Natural killer cell (primary cell): Measurements from ENCODE around the gene ATAD2B. TPM values are rescaled to one million over a fixed set of nuclear protein-coding genes. Genes with fewer than 3 reads are reported as not detected.

Experiments used
- ATAC-seq, 3 donors: fragments of 150-1000 bp in 2 of 3; fragments of 200-7000 bp in 1 of 3; cut with Tn5 transposase; 1 replicate in 1 of 3; 2 replicates in 2 of 3; pipeline ENCODE4 v1.10.0; 2021; ENCODE audit warnings: mild to moderate bottlenecking in 2 of 3, moderate library complexity in 2 of 3
- DNase-seq, 2 donors: peaks; one replicate each; pipeline versions ENCODE4 v3.0.0 to v3.0.0-alpha.2; 2013 to 2021; ENCODE audit warnings: mixed read lengths in 1 of 2
- H3K27ac ChIP-seq: one replicate; pipeline ENCODE4 v1.5.1; 2013; ENCODE audit warnings: mild to moderate bottlenecking, low read length
- H3K27me3 ChIP-seq: one replicate; pipeline ENCODE4 v1.6.1; 2013; ENCODE audit warnings: low read length; ENCODE audit not compliant: control insufficient read depth, insufficient read depth
- H3K36me3 ChIP-seq: one replicate; pipeline ENCODE4 v1.6.1; 2013; ENCODE audit warnings: low read length; ENCODE audit not compliant: control insufficient read depth, insufficient read depth
- H3K4me1 ChIP-seq: one replicate; pipeline ENCODE4 v1.6.1; 2013; ENCODE audit warnings: low read length; ENCODE audit not compliant: control insufficient read depth, insufficient read depth
- H3K4me3 ChIP-seq: one replicate; pipeline ENCODE4 v1.5.1; 2013; ENCODE audit warnings: low read length
- H3K9me3 ChIP-seq: one replicate; pipeline ENCODE4 v1.6.1; 2013; ENCODE audit warnings: low read length; ENCODE audit not compliant: control insufficient read depth, insufficient read depth
- H3K27ac Mint-ChIP-seq, 2 donors: one replicate each; pipeline ENCODE4 v1.8.0; 2022; ENCODE audit warnings: mild to moderate bottlenecking in 2 of 2, mixed read lengths in 2 of 2, moderate library complexity in 1 of 2
- H3K27me3 Mint-ChIP-seq, 2 donors: one replicate each; pipeline ENCODE4 v1.8.0; 2022; ENCODE audit warnings: low read depth in 2 of 2, mixed read lengths in 2 of 2
- H3K36me3 Mint-ChIP-seq: one replicate; pipeline ENCODE4 v1.8.0; 2022; ENCODE audit warnings: mixed read lengths
- H3K4me1 Mint-ChIP-seq, 2 donors: one replicate each; pipeline ENCODE4 v1.8.0; 2022; ENCODE audit warnings: mixed read lengths in 2 of 2
- H3K4me3 Mint-ChIP-seq: one replicate; pipeline ENCODE4 v1.8.0; 2022; ENCODE audit warnings: mild to moderate bottlenecking, moderate library complexity, mixed read lengths
- H3K9me3 Mint-ChIP-seq, 2 donors: one replicate each; pipeline ENCODE4 v1.8.0; 2022; ENCODE audit warnings: mixed read lengths in 2 of 2
- CTCF ChIP-seq: fragments of 200-600 bp; IDR thresholded peaks from one replicate; pipeline ENCODE4 v1.8.0; 2022; ENCODE audit warnings: antibody characterized with exemption
- WGBS: methylation state at CpG from one replicate; pipeline ENCODE4 v1.1.7; 2013; ENCODE audit warnings: missing lambda C conversion rate; ENCODE audit not compliant: insufficient coverage; 5-methylcytosine and 5-hydroxymethylcytosine counted together
- intact Hi-C: fragments of 100-400 bp; cut with micrococcal nuclease; formaldehyde crosslinking; loops from one replicate; pipeline ENCODE4 v1.14.2; 2022
- total RNA-seq, 4 donors: library from RNA; stranded (reverse); fragments of 120-200 nt in 1 of 4; gene quantifications; one replicate each; pipeline versions ENCODE4 v1.2.3 to v1.2.4, GENCODE V29; 2013 to 2022

ATAD2B gene
- total RNA-seq, 3 donors from 2014 or later (not counting 1 experiment from before 2014, with no cell fraction given): 71.5 to 85.7 (median 84.0) TPM

GRCh38 chr2:23900133-23900532, 26.8 kb downstream of the ATAD2B start:
- no peak overlapping the region for H3K27ac ChIP-seq
- intact Hi-C loops: no loop called here
- no peak for ATAC-seq
- Mint-ChIP-seq H3K27ac (no peak overlapping the region), H3K4me3 (no peak overlapping the region), H3K4me1 (peaks cover 46 to 56% of the 10 kb centered on the region in 2 donors), H3K27me3 (no peaks in the 10 kb centered on the region), H3K36me3 (no peaks in the 10 kb centered on the region), H3K9me3 (no peaks in the 10 kb centered on the region)
- WGBS: 98% methylated on average over 7 of the region's 8 CpGs
- no peaks in the 10 kb centered on the region for H3K9me3 ChIP-seq
- no peaks in the 10 kb centered on the region for H3K27me3 ChIP-seq
- H3K4me3 ChIP-seq: no peak overlapping the region
- no peak for DNase-seq
- no peak for TF ChIP-seq CTCF
- peaks cover 4% of the 10 kb centered on the region for H3K4me1 ChIP-seq
- no peaks in the 10 kb centered on the region for H3K36me3 ChIP-seq

- Histone ChIP-seq H3K4me3 (no peak overlapping the region), H3K9me3 (no peaks in the 10 kb centered on the region), H3K27me3 (no peaks in the 10 kb centered on the region), H3K4me1 (no peaks in the 10 kb centered on the region), H3K27ac (no peak overlapping the region), H3K36me3 (peaks cover 55% of the 10 kb centered on the region)
- Mint-ChIP-seq H3K27me3 (no peaks in the 10 kb centered on the region), H3K27ac (peak overlapping the region in 1 of 2 donors; percentile 1), H3K4me1 (peaks cover 0 to 6% of the 10 kb centered on the region in 2 donors), H3K9me3 (no peaks in the 10 kb centered on the region), H3K4me3 (no peak overlapping the region), H3K36me3 (no peaks in the 10 kb centered on the region)
- ATAC-seq (no peak), DNase-seq (no peak)
- WGBS: 87% methylated on average over 7 of the region's 7 CpGs
- no peak for TF ChIP-seq CTCF
- intact Hi-C loops: no loop called here
These were observed 55.7 kb downstream of the ATAD2B start for GRCh38 chr2:23871206-23871605.

- 88% methylated on average over 2 of the region's 2 CpGs for WGBS
- H3K4me3 ChIP-seq: no peak overlapping the region
- no peaks in the 10 kb centered on the region for H3K9me3 Mint-ChIP-seq
- peaks cover 0 to 6% of the 10 kb centered on the region in 2 donors for H3K4me1 Mint-ChIP-seq
- no peak overlapping the region for H3K27ac ChIP-seq
- peaks cover 59% of the 10 kb centered on the region for H3K36me3 ChIP-seq
- no peaks in the 10 kb centered on the region for H3K36me3 Mint-ChIP-seq
- peak overlapping the region; percentile 14 to 68 for H3K27ac Mint-ChIP-seq
- H3K4me3 Mint-ChIP-seq: no peak overlapping the region
- H3K27me3 Mint-ChIP-seq: no peaks in the 10 kb centered on the region
- DNase-seq: no peak
- TF ChIP-seq CTCF: no peak
- intact Hi-C loops: no loop called here
- ATAC-seq: no peak
- H3K9me3 ChIP-seq: no peaks in the 10 kb centered on the region
- H3K4me1 ChIP-seq: no peaks in the 10 kb centered on the region
- H3K27me3 ChIP-seq: no peaks in the 10 kb centered on the region
These were observed 59.5 kb downstream of the ATAD2B start for GRCh38 chr2:23867449-23867848.

GRCh38 chr2:23862716-23863426, 64.1 kb downstream of the ATAD2B start:
- ATAC-seq (no peak), DNase-seq (no peak)
- 96% methylated on average over 6 of the region's 8 CpGs for WGBS
- Mint-ChIP-seq H3K9me3 (no peaks in the 10 kb centered on the region), H3K4me3 (no peak overlapping the region), H3K27me3 (no peaks in the 10 kb centered on the region), H3K4me1 (no peaks in the 10 kb centered on the region), H3K27ac (no peak overlapping the region), H3K36me3 (no peaks in the 10 kb centered on the region)
- intact Hi-C loops: no loop called here
- peaks cover 41% of the 10 kb centered on the region for H3K36me3 ChIP-seq
- H3K9me3 ChIP-seq: no peaks in the 10 kb centered on the region
- H3K27me3 ChIP-seq: no peaks in the 10 kb centered on the region
- H3K4me3 ChIP-seq: no peak overlapping the region
- H3K27ac ChIP-seq: no peak overlapping the region
- no peak for TF ChIP-seq CTCF
- H3K4me1 ChIP-seq: no peaks in the 10 kb centered on the region
